Small intestine (tissue), 7 donors: ENCODE results near the gene TMEM212. TPM values are rescaled to one million over a fixed set of nuclear protein-coding genes. Genes with fewer than 3 reads are reported as not detected.

Experiments used
- DNase-seq, 2 donors: peaks; one replicate each; pipeline versions ENCODE4 v3.0.0 to v3.0.0-alpha.2; 2013
- FAIRE-seq: peaks from 2 replicates; lab custom pipeline; 2012; peaks lifted over from hg19 to GRCh38; lab: Jason Lieb, UNC
- H3K27ac ChIP-seq, 3 donors: one replicate each; pipeline ENCODE4 v1.5.1; 2013; ENCODE audit warnings: low read length in 2 of 3, mild to moderate bottlenecking in 2 of 3, control low read depth in 1 of 3, inconsistent platforms in 1 of 3, low read depth in 1 of 3, moderate library complexity in 1 of 3
- H3K27me3 ChIP-seq, 3 donors: one replicate each; pipeline ENCODE4 v1.6.1; 2013; ENCODE audit warnings: low read length in 3 of 3, inconsistent platforms in 1 of 3; ENCODE audit not compliant: control insufficient read depth in 3 of 3, insufficient read depth in 3 of 3
- H3K36me3 ChIP-seq, 3 donors: one replicate each; pipeline ENCODE4 v1.6.1; 2013; ENCODE audit warnings: low read length in 3 of 3, inconsistent platforms in 1 of 3, low read depth in 1 of 3, mild to moderate bottlenecking in 1 of 3, moderate library complexity in 1 of 3; ENCODE audit not compliant: control insufficient read depth in 3 of 3, insufficient read depth in 2 of 3
- H3K4me1 ChIP-seq, 3 donors: one replicate each; pipeline ENCODE4 v1.6.1; 2013; ENCODE audit warnings: low read length in 2 of 3, inconsistent platforms in 1 of 3, low read depth in 1 of 3, mild to moderate bottlenecking in 1 of 3, moderate library complexity in 1 of 3; ENCODE audit not compliant: control insufficient read depth in 3 of 3, insufficient read depth in 2 of 3
- H3K4me3 ChIP-seq, 3 donors: one replicate each; pipeline ENCODE4 v1.5.1; 2013; ENCODE audit warnings: low read length in 3 of 3, control low read depth in 1 of 3, inconsistent platforms in 1 of 3, low read depth in 1 of 3, mild to moderate bottlenecking in 1 of 3, moderate library complexity in 1 of 3
- H3K9me3 ChIP-seq, 2 donors: one replicate each; pipeline ENCODE4 v1.6.1; 2013; ENCODE audit warnings: low read depth in 1 of 2, low read length in 1 of 2; ENCODE audit not compliant: control insufficient read depth in 2 of 2, insufficient read depth in 1 of 2
- WGBS, 3 donors: extraction: QIAGEN DNeasy Blood & Tissue Kit; methylation state at CpG; one replicate each; pipeline ENCODE4 v1.1.7; 2013; 5-methylcytosine and 5-hydroxymethylcytosine counted together
- polyA plus RNA-seq, 4 donors: library from polyadenylated mRNA; stranded (reverse) in 3 of 4; unstranded in 1 of 4; fragments of 200-250 nt in 3 of 4; fragments of 120-200 nt in 1 of 4; gene quantifications; one replicate each; pipeline versions ENCODE4 v1.2.1 to v1.2.3, GENCODE V29; 2013
- donor health status: healthy with polysubstance abuse.
- donor health status: control.
- donor health status: control.
- donor health status: Bipolar disorder and iron deficiency.
- donor health status: healthy.

TMEM212 gene
- polyA plus RNA-seq, 4 donors: not detected

GRCh38 chr3:171865191-171865865 lies 22.2 kb downstream of the TMEM212 start:
- Histone ChIP-seq H3K27ac (no peak overlapping the region), H3K36me3 (no peaks in the 10 kb centered on the region), H3K4me3 (no peak overlapping the region), H3K27me3 (no peaks in the 10 kb centered on the region), H3K4me1 (no peaks in the 10 kb centered on the region), H3K9me3 (no peaks in the 10 kb centered on the region)
- no peak for DNase-seq
- 80 to 89% (median 84%) methylated on average over 5 of the region's 5 CpGs for WGBS, 3 donors
- no peak for FAIRE-seq

DNA sequence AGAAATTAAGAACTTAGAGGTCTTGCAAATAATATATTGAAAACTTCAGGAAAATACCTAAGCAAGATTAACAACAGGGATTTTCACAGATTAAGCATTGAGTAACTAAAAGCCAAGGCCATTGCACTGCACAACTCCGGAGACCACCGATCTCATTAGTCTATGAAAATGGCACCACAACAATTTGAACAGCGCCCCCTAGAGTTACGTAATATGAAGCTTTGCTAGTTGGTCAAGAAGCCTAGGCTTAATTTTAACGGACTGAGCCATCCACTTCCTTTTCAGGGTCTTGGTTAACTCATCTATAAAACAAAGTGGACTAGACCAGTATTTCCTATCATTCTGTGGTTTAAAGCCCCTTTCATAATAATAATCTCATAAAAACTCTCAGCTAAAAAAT lies 24.8 kb downstream of the TMEM212 start:
- Histone ChIP-seq H3K4me1 (no peaks in the 10 kb centered on the region), H3K36me3 (no peaks in the 10 kb centered on the region), H3K4me3 (no peak overlapping the region), H3K27me3 (no peaks in the 10 kb centered on the region), H3K9me3 (no peaks in the 10 kb centered on the region), H3K27ac (no peak overlapping the region)
- FAIRE-seq: no peak
- DNase-seq: no peak
- WGBS, 3 donors: 84 to 88% (median 86%) methylated on average over 5 of the region's 5 CpGs

GRCh38 chr3:171871392-171872274 lies 28.5 kb downstream of the TMEM212 start:
- no peaks in the 10 kb centered on the region for H3K27me3 ChIP-seq
- FAIRE-seq: no peak
- H3K4me3 ChIP-seq: no peak overlapping the region
- DNase-seq: no peak
- no peaks in the 10 kb centered on the region for H3K36me3 ChIP-seq
- no peak overlapping the region for H3K27ac ChIP-seq
- no peaks in the 10 kb centered on the region for H3K9me3 ChIP-seq
- peaks cover 0 to 6% (median 0%) of the 10 kb centered on the region in 3 donors for H3K4me1 ChIP-seq
- WGBS, 3 donors: 80 to 84% (median 83%) methylated on average over 8 of the region's 8 CpGs

DNA sequence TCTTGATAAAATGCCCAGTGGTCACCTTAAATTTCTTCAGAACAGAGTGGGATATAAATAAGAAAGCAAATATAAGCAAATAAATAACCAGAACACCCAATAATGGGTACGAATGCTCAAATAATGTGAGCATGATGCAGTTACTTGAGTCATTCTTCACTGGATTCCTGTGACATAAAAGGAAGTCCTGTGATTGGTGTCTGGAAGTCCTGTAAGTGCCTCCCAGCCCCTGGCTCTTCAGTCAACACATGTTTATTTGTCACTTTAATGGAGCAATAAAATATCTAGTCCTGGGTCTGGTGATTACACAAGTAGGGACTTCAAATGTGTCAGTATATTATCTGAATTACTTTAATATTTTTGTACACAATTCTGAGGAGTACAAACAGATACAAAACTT lies 30.4 kb downstream of the TMEM212 start:
- no peak for DNase-seq
- no peak for FAIRE-seq
- no peak overlapping the region for H3K4me3 ChIP-seq
- H3K27me3 ChIP-seq: no peaks in the 10 kb centered on the region
- H3K4me1 ChIP-seq: peaks cover 0 to 9% (median 0%) of the 10 kb centered on the region in 3 donors
- peak overlapping the region in 2 of 3 donors; percentile 40 to 53 for H3K27ac ChIP-seq
- no peaks in the 10 kb centered on the region for H3K9me3 ChIP-seq
- WGBS, 3 donors: 64 to 76% (median 67%) methylated on average over 1 of the region's 1 CpG
- no peaks in the 10 kb centered on the region for H3K36me3 ChIP-seq

DNA sequence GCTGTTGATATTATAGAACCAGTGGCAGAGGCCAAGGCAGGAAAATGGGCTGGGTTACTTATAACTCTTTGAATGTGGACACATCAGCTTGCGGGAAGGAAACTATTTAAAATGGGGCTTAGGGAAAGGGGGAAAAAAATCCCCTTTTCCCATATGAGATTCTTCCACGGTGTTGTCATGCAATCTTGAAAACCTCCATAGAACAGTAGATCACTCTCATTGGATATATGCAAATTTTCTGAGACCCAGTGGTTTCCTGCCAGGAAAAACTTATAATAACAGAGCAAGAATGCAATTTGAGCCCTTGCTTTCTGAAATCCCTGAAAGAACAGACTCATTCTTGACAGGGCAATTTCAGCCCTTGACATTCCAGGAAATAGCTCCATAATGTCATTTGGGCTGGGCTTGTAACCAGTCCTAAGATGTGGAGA lies 31.1 kb downstream of the TMEM212 start:
- WGBS, 3 donors: 52 to 74% (median 69%) methylated on average over 2 of the region's 2 CpGs
- FAIRE-seq (no peak), DNase-seq (peak in 1 of 2 donors; percentile 21)
- Histone ChIP-seq H3K9me3 (no peaks in the 10 kb centered on the region), H3K4me3 (no peak overlapping the region), H3K27me3 (no peaks in the 10 kb centered on the region), H3K4me1 (peaks cover 0 to 10% (median 0%) of the 10 kb centered on the region in 3 donors), H3K27ac (peak overlapping the region in 2 of 3 donors; percentile 40 to 57), H3K36me3 (no peaks in the 10 kb centered on the region)

- H3K27me3 ChIP-seq: no peaks in the 10 kb centered on the region
- DNase-seq (no peak), FAIRE-seq (no peak)
- peak overlapping the region in 2 of 3 donors; percentile 40 to 56 for H3K27ac ChIP-seq
- H3K4me1 ChIP-seq: peaks cover 0 to 10% (median 0%) of the 10 kb centered on the region in 3 donors
- H3K36me3 ChIP-seq: no peaks in the 10 kb centered on the region
- no peak overlapping the region for H3K4me3 ChIP-seq
- WGBS, 3 donors: 75 to 85% (median 82%) methylated on average over 4 of the region's 4 CpGs
- no peaks in the 10 kb centered on the region for H3K9me3 ChIP-seq
These were observed 31.7 kb downstream of the TMEM212 start for GRCh38 chr3:171874879-171875278.

DNA sequence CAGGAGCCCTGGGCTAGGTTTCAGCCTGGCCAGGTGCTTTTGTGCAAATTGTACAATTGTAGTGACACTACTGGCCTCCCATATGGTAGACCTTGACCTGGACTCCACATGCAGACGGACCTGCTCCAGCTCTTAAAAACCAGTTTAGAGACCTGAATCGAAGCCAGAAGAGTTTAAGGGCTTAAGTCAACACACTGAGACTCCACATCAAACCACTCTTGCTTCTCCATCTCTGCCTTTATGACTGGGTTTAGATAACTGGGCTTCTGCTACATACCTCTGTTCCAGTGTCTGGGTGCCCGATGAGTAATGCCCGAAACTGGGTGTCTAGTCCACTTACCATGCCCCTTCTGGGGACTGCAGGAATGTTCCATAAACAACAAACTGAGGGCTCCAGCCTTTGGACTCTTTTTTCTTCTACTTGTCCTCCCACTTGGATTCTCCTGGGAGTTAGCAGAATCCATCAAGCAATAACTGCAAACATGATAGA lies 32.8 kb downstream of the TMEM212 start:
- H3K36me3 ChIP-seq: no peaks in the 10 kb centered on the region
- no peaks in the 10 kb centered on the region for H3K9me3 ChIP-seq
- DNase-seq (no peak), FAIRE-seq (no peak)
- H3K27ac ChIP-seq: peak overlapping the region in 1 of 3 donors; percentile 3
- no peaks in the 10 kb centered on the region for H3K27me3 ChIP-seq
- peaks cover 0 to 10% (median 0%) of the 10 kb centered on the region in 3 donors for H3K4me1 ChIP-seq
- WGBS, 3 donors: 36 to 61% (median 43%) methylated on average over 4 of the region's 4 CpGs
- H3K4me3 ChIP-seq: no peak overlapping the region

- no peaks in the 10 kb centered on the region for H3K27me3 ChIP-seq
- H3K4me1 ChIP-seq: peaks cover 0 to 10% (median 0%) of the 10 kb centered on the region in 3 donors
- no peaks in the 10 kb centered on the region for H3K36me3 ChIP-seq
- H3K4me3 ChIP-seq: no peak overlapping the region
- WGBS, 3 donors: 57 to 79% (median 63%) methylated on average over 5 of the region's 5 CpGs
- H3K9me3 ChIP-seq: no peaks in the 10 kb centered on the region
- FAIRE-seq: no peak
- H3K27ac ChIP-seq: no peak overlapping the region
- DNase-seq: no peak
These were observed 33.6 kb downstream of the TMEM212 start for GRCh38 chr3:171876680-171877147.
